Activated CD4-positive, alpha-beta T cell treated with anti-CD3 and anti-CD28 coated beads for 48 hours (primary cell): ENCODE data around the gene SLC2A4RG.
A peak's percentile ranks its signal among the peaks of the same experiment; 100 is the strongest.
"Not testable (repeated sequence)": the region's sequence is repeated elsewhere in the genome, so short reads cannot be mapped to it uniquely, and the experiment has no call there.

Experiments
- DNase-seq: peaks from one replicate; pipeline ENCODE4 v3.0.0-alpha.2; 2020

SLC2A4RG gene

DNA sequence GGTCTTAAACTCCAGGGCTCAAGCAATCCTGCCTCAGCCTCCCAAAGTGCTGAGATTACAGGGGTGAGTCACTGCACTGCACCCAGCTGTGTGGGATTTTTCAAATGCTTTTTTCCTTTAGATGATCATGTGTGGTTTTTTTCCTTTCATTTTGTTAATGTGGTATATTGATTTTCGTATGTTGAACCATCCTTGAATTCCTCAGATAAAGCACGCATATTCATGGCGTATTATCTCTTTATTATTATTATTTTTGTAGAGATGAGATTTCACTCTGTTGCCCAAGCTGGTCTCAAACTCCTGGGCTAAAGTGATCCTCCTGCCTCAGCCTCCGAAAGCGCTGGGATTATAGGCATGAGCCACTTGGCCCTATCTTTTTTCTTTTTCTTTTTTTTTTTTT lies 24.7 kb upstream of the SLC2A4RG start:
- DNase-seq = no peak

DNA sequence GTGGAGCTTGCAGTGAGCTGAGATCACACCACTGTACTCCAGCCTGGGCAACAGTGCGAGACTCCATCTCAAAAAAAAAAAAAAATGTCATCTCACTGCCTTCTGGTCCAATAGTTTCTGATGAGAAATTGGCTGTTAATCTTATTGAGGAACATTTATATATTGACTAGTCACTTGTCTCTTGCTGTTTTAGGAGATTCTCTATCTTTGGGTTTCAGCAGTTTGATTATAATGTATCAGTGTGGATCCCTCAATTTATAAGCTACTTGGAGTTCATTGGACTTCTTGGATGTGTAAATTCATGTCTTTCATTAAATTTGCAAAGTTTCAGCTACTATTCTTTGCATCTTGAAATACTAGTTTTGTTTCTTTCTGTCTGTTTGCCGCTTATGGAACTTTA lies 20.6 kb upstream of the SLC2A4RG start:
- no peak for DNase-seq

DNA sequence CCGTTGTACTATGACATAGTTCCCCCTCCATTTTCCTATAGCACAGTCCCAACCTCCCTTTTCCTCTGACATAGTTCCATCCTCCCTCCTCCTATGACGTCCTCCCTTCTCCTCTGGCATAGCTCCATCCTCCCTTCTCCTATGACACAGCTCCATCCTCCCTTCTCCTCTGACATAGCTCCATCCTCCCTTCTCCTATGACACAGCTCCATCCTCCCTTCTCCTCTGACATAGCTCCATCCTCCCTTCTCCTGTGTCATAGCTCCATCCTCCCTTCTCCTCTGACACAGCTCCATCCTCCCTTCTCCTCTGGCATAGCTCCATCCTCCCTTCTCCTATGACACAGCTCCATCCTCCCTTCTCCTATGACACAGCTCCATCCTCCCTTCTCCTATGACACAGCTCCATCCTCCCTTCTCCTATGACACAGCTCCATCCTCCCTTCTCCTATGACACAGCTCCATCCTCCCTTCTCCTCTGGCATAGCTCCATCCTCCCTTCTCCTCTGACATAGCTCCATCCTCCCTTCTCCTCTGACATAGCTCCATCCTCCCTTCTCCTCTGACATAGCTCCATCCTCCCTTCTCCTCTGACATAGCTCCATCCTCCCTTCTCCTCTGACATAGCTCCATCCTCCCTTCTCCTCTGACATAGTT lies 16.5 kb upstream of the SLC2A4RG start:
- DNase-seq = not testable (repeated sequence)

DNA sequence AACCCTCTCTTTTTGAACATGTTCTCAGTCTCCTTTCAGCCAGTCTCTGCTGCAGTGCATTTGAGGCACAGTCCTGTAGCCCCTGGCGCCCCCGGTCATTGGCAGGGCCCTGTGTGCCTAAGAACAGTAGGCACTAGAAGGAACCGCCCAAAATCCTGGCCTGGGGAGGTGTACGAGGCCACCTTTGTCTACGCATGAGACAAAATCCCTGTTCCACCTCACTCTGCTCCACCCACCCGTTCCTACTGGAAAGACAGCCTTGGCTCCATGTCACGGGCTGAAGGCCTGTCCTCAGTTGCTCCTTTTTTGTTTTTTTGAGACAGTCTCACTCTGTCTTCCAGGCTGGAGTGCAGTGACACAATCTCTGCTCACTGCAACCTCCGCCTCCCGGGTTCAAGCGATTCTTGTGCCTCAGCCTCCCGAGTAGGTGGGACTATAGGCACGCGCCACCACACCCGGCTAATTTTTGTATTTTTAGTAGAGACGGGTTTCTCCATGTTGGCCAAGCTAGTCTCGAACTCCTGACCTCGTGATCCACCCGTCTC lies 9.3 kb upstream of the SLC2A4RG start:
- DNase-seq = not testable (repeated sequence)

DNA sequence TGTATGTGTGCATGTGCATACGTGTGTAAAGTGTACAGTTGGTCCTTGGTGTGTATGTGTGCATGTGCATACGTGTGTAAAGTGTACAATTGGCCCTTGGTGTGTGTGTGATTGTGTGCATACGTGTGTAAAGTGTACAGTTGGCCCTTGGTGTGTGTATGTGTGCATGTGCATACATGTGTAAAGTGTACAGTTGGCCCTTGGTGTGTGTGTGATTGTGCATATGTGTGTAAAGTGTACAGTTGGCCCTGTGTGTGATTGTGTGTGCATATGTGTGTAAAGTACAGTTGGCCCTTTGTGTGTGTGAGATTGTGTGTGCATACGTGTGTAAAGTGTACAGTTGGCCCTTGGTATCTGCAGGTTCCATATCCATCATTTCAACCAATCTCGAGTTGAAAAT lies 8.2 kb upstream of the SLC2A4RG start:
- no peak for DNase-seq

DNA sequence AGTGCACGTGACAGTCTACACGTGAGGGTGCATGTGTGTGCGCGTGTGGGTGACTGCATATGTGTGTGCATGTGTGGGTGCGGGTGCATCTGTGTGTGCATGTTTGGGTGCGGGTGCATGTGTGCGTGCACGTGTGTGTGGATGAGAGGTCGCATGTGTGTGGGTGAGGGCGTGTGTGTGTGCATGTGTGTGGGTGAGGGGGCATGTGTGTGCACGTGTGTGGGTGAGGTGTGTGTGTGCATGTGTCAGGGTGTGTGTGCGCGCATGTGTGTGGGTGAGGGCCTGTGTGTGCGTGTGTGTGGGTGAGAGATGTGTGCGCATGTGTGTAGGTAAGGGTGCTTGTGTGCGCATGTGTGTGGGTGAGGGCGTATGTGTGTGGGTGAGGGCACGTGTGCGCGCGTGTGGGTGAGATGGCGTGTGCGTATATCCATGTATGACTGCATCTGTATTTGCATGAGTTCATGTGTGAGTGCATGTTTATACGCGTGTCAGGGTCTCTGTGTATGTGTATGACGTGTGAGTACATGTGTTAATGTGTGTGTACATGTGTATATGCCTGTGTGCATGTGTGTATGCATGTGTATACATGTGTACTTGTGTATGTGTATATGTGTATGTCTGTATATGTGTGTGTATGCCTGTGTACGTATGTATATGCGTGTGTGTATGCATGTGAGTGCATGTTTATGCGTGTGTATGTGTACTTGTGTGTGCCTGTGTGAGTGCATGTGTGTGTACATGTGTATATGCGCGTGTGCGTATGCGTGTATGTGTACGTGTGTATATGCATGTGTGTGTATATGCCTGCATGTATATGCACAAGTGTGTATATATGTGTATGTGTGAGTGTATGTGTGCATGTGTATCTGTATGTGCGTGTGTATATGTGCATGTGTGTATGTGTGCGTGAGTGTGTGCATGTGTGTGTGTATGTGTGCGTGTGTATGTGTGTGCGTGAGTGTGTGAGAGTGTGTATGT lies 7.2 kb upstream of the SLC2A4RG start:
- no peak for DNase-seq

DNA sequence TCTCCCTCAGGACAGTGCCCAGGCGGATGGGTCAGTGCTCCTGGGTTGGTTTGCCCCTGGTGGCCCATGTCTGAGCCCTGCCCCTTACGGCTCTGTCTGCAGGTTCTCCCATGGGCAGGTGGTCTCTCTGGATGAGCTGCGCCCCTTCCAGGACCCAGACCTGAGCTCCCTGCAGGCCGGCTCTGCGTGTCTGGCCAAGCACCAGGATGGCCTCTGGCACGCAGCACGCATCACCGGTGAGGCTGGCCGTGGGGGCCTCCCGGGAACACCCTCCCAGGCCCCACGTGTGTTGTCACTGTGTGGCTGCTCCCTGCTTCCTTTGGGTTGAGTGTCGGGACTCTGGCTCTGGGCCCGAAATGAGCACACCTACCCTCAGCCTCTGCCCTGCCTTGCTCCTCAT lies 6.5 kb upstream of the SLC2A4RG start:
- no peak for DNase-seq

DNA sequence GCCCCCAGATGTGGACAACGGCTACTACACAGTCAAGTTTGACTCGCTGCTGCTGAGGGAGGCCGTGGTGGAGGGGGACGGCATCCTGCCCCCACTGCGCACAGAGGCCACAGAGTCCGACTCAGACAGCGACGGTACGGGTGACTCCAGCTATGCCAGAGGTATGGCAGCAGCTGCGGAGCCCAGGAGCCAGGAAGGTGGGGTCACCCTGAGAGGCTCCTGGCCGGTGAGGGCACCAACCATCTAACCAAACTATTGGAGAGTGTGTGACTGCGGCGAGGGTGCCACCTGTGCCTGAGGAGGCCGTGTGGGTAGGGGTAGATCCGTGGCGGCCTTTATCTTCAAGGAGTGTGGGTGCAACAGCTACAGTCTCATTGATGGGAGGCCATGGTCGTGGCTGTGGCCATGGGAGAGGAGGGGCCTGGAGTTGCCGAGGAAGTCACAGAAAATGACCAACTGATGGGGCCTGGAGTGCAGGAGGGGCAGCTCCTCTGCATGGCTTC lies 5.9 kb upstream of the SLC2A4RG start:
- DNase-seq = no peak

DNA sequence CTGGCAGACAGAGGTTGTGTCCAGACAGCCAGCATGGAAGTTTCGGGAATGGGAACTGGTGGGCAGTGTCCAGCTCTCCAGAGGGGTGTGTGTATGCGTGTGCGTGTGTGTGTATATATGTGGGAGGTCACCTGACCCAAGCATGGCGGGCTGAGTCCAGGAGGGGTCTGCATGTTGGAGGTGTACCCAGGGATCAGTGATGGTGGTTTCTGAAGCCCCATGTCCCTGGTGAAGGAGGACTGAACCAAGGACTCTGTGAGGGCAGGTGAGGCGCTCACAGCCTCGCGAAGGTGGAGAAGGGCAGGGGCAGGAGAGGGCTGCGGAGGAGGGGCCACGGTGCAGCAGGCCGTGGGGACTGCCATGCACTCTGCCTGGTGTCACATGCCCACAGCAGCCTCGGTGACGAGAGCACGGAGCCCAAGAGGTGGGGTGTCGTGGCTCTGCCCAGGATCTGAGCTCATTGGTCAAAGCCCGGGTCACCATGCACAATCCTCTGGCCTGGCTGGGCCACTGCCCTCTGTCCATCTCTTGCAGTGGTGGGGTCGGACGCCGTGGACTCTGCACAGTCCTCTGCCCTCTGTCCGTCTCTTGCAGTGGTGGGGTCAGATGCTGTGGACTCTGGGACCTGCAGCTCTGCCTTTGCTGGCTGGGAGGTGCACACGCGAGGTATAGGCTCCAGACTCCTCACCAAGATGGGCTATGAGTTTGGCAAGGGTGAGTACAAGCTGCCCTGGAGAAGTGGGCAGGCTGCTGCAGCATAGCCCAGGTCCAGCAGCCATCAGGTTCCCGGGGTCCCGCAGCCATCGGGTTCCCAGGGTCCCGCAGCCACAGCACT lies 5.2 kb upstream of the SLC2A4RG start:
- no peak for DNase-seq

DNA sequence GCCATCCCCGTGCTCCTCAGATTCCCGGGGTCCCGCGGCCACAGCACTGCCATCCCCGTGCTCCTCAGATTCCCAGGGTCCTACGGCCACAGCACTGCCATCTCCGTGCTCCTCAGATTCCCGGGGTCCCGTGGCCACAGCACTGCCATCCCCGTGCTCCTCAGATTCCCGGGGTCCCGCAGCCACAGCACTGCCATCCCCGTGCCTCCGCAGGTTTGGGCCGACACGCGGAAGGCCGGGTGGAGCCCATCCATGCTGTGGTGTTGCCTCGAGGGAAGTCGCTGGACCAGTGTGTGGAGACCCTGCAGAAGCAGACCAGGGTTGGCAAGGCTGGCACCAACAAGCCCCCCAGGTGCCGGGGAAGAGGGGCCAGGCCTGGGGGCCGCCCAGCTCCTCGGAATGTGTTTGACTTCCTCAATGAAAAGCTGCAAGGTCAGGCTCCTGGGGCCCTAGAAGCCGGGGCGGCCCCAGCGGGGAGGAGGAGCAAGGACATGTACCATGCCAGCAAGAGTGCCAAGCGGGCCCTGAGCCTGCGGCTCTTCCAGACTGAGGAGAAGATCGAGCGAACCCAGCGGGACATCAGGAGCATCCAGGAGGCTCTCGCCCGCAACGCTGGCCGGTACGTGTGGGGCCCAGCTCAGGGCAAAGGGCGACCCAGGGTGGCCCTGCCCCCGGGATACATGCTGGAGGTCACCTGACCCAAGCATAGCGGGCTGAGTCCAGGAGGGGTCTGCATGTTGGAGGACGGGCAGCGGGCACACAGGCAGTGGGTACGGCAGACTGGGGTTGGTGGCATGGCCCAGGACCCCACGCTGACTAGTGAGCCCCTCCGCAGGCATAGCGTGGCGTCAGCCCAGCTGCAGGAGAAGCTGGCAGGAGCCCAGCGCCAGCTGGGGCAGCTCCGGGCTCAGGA lies 4.4 kb upstream of the SLC2A4RG start:
- DNase-seq = no peak

DNA sequence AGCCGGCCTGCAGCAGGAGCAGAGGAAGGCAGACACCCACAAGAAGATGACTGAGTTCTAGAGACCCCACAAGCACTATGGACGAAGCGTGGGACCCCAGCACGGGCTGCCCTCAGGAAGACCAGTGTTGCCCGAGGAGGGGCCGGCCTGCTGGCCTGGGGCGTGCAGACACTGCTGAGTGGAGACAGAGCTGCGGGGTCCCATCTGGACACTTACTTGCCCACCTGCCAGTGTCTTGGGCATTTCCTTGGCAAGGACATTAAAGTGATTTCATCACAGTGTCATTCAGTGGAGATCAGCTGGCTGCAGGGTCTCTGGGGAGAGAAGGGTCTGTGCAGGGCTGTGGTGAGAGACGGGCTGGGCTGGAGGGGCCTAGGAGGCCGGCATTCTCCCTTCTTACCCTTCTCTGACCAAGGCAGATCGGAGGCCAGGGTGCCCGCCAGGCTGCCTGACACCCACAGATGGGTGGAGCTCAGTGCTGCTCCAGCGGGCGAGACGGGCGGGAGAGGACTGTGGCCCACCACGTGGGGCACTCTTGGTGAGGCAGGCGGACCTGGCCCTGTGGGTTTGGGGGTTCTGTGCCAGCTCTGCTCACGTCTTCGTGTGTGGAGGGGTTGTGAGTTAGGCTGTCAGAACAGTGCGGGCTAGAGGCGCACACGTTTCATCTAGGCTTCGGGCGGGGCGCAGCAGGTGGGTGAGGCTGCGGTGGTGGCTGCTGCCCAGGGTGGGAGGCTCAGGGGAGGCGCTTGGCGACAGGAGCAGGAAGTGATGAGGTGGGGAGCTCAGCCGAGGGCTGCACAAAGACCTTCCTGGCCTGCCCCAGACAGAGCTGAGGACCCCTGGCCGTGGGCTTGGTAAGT lies 3.5 kb upstream of the SLC2A4RG start, which contains the start of gene LIME1:
TSS of gene LIME1 (plus strand) at position 806 of the 860 bp plus-strand sequence. CDS start 886 bp downstream, outside the sequence.
- DNase-seq = peak; percentile 66

DNA sequence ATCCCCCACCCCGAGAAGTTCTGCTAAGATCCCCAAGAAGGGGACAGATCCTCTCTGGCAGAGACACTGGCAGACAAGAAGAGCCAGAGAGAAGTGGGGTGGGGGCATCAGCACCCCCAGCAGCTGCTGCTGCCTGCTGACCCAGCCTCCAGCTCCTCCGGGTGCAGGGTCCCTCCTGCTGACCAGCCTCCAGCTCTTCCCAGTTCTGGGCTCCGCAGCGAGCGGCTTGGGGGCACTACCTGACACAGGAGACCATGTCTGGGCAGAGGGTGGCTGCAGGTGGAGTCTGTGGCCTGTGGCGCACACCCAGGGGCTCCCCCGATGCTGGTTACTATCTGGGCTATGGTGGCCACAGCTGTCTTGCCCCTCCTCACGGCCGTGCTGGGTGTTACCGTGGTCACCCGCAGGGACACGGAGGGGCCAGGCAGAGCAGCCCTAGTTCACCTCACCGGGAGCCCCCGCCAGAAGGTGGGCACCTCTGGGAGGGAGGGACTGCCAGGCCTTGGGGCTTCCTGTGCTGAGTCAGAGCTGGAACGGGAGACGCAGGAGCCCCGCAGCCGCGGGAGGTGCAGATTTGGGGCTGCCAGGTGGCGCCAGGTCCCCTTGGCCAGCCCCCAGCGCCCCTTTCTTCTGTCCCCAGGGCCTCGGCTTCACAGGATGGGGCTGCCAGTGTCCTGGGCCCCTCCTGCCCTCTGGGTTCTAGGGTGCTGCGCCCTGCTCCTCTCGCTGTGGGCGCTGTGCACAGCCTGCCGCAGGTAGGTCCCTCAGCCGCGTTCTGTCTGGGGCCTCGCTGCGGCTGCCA lies 2.5 kb upstream of the SLC2A4RG start:
- DNase-seq = peak; percentile 63

DNA sequence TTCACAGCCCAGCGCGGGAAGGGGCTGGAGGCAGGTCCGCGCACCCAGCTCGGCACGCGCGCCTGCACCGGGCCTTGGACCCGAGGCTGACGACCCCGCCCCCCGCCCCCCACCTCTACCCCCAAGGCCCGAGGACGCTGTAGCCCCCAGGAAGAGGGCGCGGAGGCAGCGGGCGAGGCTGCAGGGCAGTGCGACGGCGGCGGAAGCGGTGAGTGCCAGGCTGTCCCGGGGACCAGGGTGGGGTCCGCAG lies 2.0 kb upstream of the SLC2A4RG start:
- DNase-seq = no peak

DNA sequence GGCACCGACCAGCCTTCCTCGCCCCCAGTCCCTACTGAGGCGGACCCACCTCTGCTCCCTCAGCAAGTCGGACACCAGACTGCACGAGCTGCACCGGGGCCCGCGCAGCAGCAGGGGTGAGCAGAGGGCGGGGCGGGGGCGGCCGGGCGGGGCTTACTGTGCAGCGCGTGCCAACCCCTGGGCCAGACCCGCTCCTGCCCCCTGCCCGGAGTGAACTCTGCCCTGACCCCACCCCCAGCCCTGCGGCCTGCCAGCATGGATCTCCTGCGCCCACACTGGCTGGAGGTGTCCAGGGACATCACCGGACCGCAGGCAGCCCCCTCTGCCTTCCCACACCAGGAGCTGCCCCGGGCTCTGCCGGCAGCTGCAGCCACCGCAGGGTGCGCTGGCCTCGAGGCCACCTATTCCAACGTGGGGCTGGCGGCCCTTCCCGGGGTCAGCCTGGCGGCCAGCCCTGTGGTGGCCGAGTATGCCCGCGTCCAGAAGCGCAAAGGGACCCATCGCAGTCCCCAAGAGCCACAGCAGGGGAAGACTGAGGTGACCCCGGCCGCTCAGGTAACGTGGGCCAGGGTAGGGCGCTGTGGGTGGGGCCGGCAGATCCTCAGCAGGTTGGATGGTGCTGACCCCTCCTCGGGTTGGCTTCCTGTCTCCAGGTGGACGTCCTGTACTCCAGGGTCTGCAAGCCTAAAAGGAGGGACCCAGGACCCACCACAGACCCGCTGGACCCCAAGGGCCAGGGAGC lies 1.5 kb upstream of the SLC2A4RG start:
- DNase-seq = no peak

DNA sequence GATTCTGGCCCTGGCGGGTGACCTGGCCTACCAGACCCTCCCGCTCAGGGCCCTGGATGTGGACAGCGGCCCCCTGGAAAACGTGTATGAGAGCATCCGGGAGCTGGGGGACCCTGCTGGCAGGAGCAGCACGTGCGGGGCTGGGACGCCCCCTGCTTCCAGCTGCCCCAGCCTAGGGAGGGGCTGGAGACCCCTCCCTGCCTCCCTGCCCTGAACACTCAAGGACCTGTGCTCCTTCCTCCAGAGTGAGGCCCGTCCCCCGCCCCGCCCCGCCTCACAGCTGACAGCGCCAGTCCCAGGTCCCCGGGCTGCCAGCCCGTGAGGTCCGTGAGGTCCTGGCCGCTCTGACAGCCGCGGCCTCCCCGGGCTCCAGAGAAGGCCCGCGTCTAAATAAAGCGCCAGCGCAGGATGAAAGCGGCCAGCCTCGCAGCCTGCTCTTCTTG lies 868 bp upstream of the SLC2A4RG start:
- peak; percentile 54 for DNase-seq

DNA sequence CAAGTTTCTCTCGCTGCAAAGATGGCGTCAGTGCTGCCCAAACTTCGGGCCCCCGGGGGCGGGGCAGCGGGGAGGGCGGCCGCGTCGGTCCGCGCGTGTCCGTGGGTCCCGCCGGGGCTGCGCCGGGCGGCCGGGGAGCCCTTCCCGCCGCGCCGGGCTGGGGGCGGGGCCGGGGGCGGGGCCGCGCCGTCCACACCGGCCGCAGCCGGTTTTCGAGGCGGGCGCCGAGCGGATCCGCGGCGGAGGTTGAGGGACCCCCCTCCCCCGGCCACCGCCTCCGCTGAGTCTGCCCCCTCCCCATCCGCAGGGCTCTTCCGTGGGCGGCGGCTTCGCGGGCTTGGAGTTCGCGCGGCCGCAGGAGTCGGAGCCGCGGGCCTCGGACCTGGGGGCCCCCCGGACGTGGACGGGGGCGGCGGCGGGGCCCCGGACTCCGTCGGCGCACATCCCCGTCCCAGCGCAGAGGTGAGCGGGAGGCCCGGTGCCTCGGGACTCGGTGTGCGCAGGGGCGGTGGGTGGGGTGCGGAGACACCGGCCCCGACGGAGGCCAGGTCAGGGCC lies 572 bp downstream of the SLC2A4RG start:
- peak; percentile 46 for DNase-seq

DNA sequence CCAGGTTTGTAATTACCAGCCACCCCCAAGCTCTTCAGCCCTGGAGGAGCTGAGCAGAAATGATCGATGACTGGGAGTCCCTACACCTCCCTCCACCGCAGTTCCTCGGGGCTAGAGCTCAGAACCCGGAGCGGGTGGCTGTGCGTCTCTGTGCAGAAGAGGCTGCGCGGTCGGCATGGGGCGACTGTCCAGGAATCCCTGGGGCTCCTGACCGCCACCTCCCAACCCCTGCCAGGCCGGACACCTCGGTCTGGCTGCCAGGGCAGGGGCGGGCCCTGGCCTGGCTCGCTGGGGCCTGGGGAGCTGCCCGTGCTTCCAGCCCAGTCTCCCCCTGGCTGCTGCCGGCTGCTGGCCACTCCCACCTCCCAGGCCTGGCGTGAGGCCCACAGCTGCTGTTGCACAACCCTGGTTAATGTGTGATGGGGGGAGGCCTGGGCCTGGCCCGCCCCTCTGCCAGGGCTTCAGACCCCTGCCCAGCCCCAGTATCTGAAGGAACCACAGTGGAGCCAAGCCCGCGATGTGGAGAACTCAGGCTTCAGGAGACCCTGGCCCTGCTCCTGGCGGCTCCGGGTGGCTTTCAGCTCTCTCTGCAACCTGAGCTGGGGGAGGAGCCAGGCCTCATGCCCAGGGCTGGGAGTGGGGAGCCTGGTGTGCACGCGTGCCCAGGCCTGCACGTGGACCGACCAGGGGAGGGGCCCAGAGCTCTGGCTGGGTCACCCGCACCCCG lies 1.2 kb downstream of the SLC2A4RG start:
- peak; percentile 52 for DNase-seq

DNA sequence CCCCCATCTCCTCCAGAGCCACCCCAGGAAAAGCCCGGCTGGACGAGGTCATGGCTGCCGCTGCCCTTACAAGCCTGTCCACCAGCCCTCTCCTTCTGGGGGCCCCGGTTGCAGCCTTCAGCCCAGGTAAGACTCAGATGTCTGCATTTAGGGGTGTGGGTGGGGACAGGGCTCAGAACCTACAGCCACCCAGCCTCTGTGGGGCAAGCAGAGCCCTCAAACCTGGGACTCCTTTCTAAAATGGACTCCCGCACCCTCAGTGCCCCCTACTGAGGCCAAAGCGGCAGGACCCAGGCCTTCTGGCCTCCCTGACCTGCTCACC lies 1.7 kb downstream of the SLC2A4RG start:
- DNase-seq = no peak
